ENCODE measurements around the gene ARRB1.

Gene ARRB1

GRCh38 chr11:75249704-75250103, 101.8 kb downstream of the ARRB1 start:
- Histone ChIP-seq H3K18ac (ENCODE audit: low read length) (no peak overlapping the region), H3K14ac (ENCODE audit: low read length) (no peak overlapping the region)
- WGBS (ENCODE audit: extremely low coverage, insufficient coverage, insufficient read length), result no CpG with 5 or more reads among the region's 3 CpGs

GRCh38 chr11:75248924-75249256, 102.6 kb downstream of the ARRB1 start:
- Histone ChIP-seq H2AK5ac (ENCODE audit: low read length) (no peak overlapping the region), H2BK120ac (ENCODE audit: insufficient read depth, low read length, poor library complexity) (no peak overlapping the region), H2BK12ac (ENCODE audit: low read length) (no peak overlapping the region), H3K4me2 (ENCODE audit: low read length) (no peak overlapping the region), H3K27ac (ENCODE audit: low read depth, low read length) (no peak overlapping the region), H3K9ac (ENCODE audit: low read length) (no peak overlapping the region), H2AFZ (ENCODE audit: insufficient read depth, low read length, poor library complexity) (no peak overlapping the region), H4K91ac (ENCODE audit: low read depth, low read length) (no peak overlapping the region), H3K23ac (ENCODE audit: low read length) (no peak overlapping the region), H3K4me3 (ENCODE audit: low read depth, low read length) (no peak overlapping the region), H3K9me3 (ENCODE audit: insufficient read depth, low read depth, low read length) (no peaks in the 10 kb centered on the region), H3K4me1 (ENCODE audit: control insufficient read depth in 1 of 2, insufficient read depth in 2 of 2, low read length in 2 of 2) (no peaks in the 10 kb centered on the region), H3K79me2 (ENCODE audit: control insufficient read depth, insufficient read depth, low read length, poor library complexity) (no peaks in the 10 kb centered on the region), H3K36me3 (ENCODE audit: control insufficient read depth in 1 of 2, insufficient read depth in 2 of 2, low read length in 2 of 2) (no peaks in the 10 kb centered on the region), H4K8ac (ENCODE audit: low read depth, low read length) (no peak overlapping the region), H4K12ac (ENCODE audit: low read depth, low read length) (no peak overlapping the region), H3K27me3 (ENCODE audit: insufficient read depth, low read length) (no peaks in the 10 kb centered on the region), H3K79me1 (ENCODE audit: low read length) (no peaks in the 10 kb centered on the region), H3K4ac (ENCODE audit: low read depth, low read length) (no peak overlapping the region), H3K14ac (ENCODE audit: low read length) (no peak overlapping the region), H3K18ac (ENCODE audit: low read length) (no peak overlapping the region), H2BK5ac (ENCODE audit: low read depth, low read length, poor library complexity) (no peak overlapping the region)
- no peak for DNase-seq
- no CpG with 5 or more reads among the region's 11 CpGs for whole genome bisulfite sequencing (ENCODE audit: extremely low coverage, insufficient coverage, insufficient read length)

More at GRCh38 chr11:75249704-75250103, 101.8 kb downstream of the ARRB1 start:
- H2BK12ac ChIP-seq (ENCODE audit: low read length), result no peak overlapping the region
- H2AK5ac ChIP-seq (ENCODE audit: low read length), result no peak overlapping the region
- no peaks in the 10 kb centered on the region for H3K36me3 ChIP-seq (ENCODE audit: control insufficient read depth in 1 of 2, insufficient read depth in 2 of 2, low read length in 2 of 2)
- no peaks in the 10 kb centered on the region for H3K79me2 ChIP-seq (ENCODE audit: control insufficient read depth, insufficient read depth, low read length, poor library complexity)
- H3K9ac ChIP-seq (ENCODE audit: low read length), result no peak overlapping the region
- H3K4me2 ChIP-seq (ENCODE audit: low read length), result no peak overlapping the region
- H3K4ac ChIP-seq (ENCODE audit: low read depth, low read length), result no peak overlapping the region
- no peak overlapping the region for H2AFZ ChIP-seq (ENCODE audit: insufficient read depth, low read length, poor library complexity)
- no peak overlapping the region for H4K91ac ChIP-seq (ENCODE audit: low read depth, low read length)
- no peak overlapping the region for H4K8ac ChIP-seq (ENCODE audit: low read depth, low read length)
- no peaks in the 10 kb centered on the region for H3K79me1 ChIP-seq (ENCODE audit: low read length)
- H2BK5ac ChIP-seq (ENCODE audit: low read depth, low read length, poor library complexity), result no peak overlapping the region
- no peak overlapping the region for H3K23ac ChIP-seq (ENCODE audit: low read length)
- H3K27me3 ChIP-seq (ENCODE audit: insufficient read depth, low read length), result no peaks in the 10 kb centered on the region
- no peak overlapping the region for H3K27ac ChIP-seq (ENCODE audit: low read depth, low read length)
- H2BK120ac ChIP-seq (ENCODE audit: insufficient read depth, low read length, poor library complexity), result no peak overlapping the region
- no peak for DNase-seq
- H3K4me1 ChIP-seq (ENCODE audit: control insufficient read depth in 1 of 2, insufficient read depth in 2 of 2, low read length in 2 of 2), result no peaks in the 10 kb centered on the region
- H3K9me3 ChIP-seq (ENCODE audit: insufficient read depth, low read depth, low read length), result no peaks in the 10 kb centered on the region
- H3K4me3 ChIP-seq (ENCODE audit: low read depth, low read length), result no peak overlapping the region
- no peak overlapping the region for H4K12ac ChIP-seq (ENCODE audit: low read depth, low read length)

GRCh38 chr11:75246671-75247350, 104.7 kb downstream of the ARRB1 start:
- H3K4me2 ChIP-seq (ENCODE audit: low read length), result no peak overlapping the region
- no peak overlapping the region for H2BK5ac ChIP-seq (ENCODE audit: low read depth, low read length, poor library complexity)
- peaks cover 2 to 3% of the 10 kb centered on the region in 2 experiments for H3K4me1 ChIP-seq (ENCODE audit: control insufficient read depth in 1 of 2, insufficient read depth in 2 of 2, low read length in 2 of 2)
- H3K18ac ChIP-seq (ENCODE audit: low read length), result no peak overlapping the region
- peaks cover 6% of the 10 kb centered on the region for H3K9me3 ChIP-seq (ENCODE audit: insufficient read depth, low read depth, low read length)
- H2AFZ ChIP-seq (ENCODE audit: insufficient read depth, low read length, poor library complexity), result no peak overlapping the region
- no peaks in the 10 kb centered on the region for H3K79me2 ChIP-seq (ENCODE audit: control insufficient read depth, insufficient read depth, low read length, poor library complexity)
- H3K14ac ChIP-seq (ENCODE audit: low read length), result no peak overlapping the region
- no CpG with 5 or more reads among the region's 11 CpGs for WGBS (ENCODE audit: extremely low coverage, insufficient coverage, insufficient read length)
- H4K12ac ChIP-seq (ENCODE audit: low read depth, low read length), result no peak overlapping the region
- H4K91ac ChIP-seq (ENCODE audit: low read depth, low read length), result no peak overlapping the region
- H2AK5ac ChIP-seq (ENCODE audit: low read length), result no peak overlapping the region
- no peak overlapping the region for H4K8ac ChIP-seq (ENCODE audit: low read depth, low read length)
- no peak for DNase-seq
- H3K27ac ChIP-seq (ENCODE audit: low read depth, low read length), result no peak overlapping the region
- H3K9ac ChIP-seq (ENCODE audit: low read length), result no peak overlapping the region
- no peak overlapping the region for H2BK12ac ChIP-seq (ENCODE audit: low read length)
- peaks cover 13% of the 10 kb centered on the region for H3K27me3 ChIP-seq (ENCODE audit: insufficient read depth, low read length)
- no peaks in the 10 kb centered on the region for H3K79me1 ChIP-seq (ENCODE audit: low read length)
- H3K4me3 ChIP-seq (ENCODE audit: low read depth, low read length), result no peak overlapping the region
- no peak overlapping the region for H3K23ac ChIP-seq (ENCODE audit: low read length)
- H2BK120ac ChIP-seq (ENCODE audit: insufficient read depth, low read length, poor library complexity), result no peak overlapping the region
- H3K36me3 ChIP-seq (ENCODE audit: control insufficient read depth in 1 of 2, insufficient read depth in 2 of 2, low read length in 2 of 2), result no peaks in the 10 kb centered on the region
- no peak overlapping the region for H3K4ac ChIP-seq (ENCODE audit: low read depth, low read length)

- H2BK12ac ChIP-seq (ENCODE audit: low read length), result no peak overlapping the region
Observed at GRCh38 chr11:75246006-75246670, 105.3 kb downstream of the ARRB1 start.

More at GRCh38 chr11:75246006-75246670, 105.3 kb downstream of the ARRB1 start:
- Histone ChIP-seq H4K8ac (ENCODE audit: low read depth, low read length) (no peak overlapping the region), H3K36me3 (ENCODE audit: control insufficient read depth in 1 of 2, insufficient read depth in 2 of 2, low read length in 2 of 2) (no peaks in the 10 kb centered on the region), H3K79me1 (ENCODE audit: low read length) (no peaks in the 10 kb centered on the region), H2AK5ac (ENCODE audit: low read length) (no peak overlapping the region), H3K9me3 (ENCODE audit: insufficient read depth, low read depth, low read length) (peaks cover 9% of the 10 kb centered on the region), H3K4ac (ENCODE audit: low read depth, low read length) (no peak overlapping the region), H2AFZ (ENCODE audit: insufficient read depth, low read length, poor library complexity) (no peak overlapping the region), H3K4me2 (ENCODE audit: low read length) (no peak overlapping the region), H3K4me3 (ENCODE audit: low read depth, low read length) (no peak overlapping the region), H3K79me2 (ENCODE audit: control insufficient read depth, insufficient read depth, low read length, poor library complexity) (no peaks in the 10 kb centered on the region), H3K23ac (ENCODE audit: low read length) (no peak overlapping the region), H4K91ac (ENCODE audit: low read depth, low read length) (no peak overlapping the region), H2BK5ac (ENCODE audit: low read depth, low read length, poor library complexity) (no peak overlapping the region), H3K4me1 (ENCODE audit: control insufficient read depth in 1 of 2, insufficient read depth in 2 of 2, low read length in 2 of 2) (peaks cover 2 to 4% of the 10 kb centered on the region in 2 experiments), H3K9ac (ENCODE audit: low read length) (no peak overlapping the region), H3K18ac (ENCODE audit: low read length) (no peak overlapping the region), H2BK120ac (ENCODE audit: insufficient read depth, low read length, poor library complexity) (no peak overlapping the region), H4K12ac (ENCODE audit: low read depth, low read length) (no peak overlapping the region), H3K27me3 (ENCODE audit: insufficient read depth, low read length) (peaks cover 18% of the 10 kb centered on the region), H3K14ac (ENCODE audit: low read length) (no peak overlapping the region), H3K27ac (ENCODE audit: low read depth, low read length) (no peak overlapping the region)
- WGBS (ENCODE audit: extremely low coverage, insufficient coverage, insufficient read length), result no CpG with 5 or more reads among the region's 7 CpGs
- no peak for DNase-seq
